NT2/D1 (cell line): ENCODE results near the gene SGF29.

Experiments
- SUZ12 ChIP-seq: IDR thresholded peaks from 2 replicates; pipeline ENCODE4 v1.6.1; 2011; ENCODE audit not compliant: insufficient read length, insufficient read depth; ENCODE audit errors: extremely low read depth
- YY1 ChIP-seq: IDR thresholded peaks from 2 replicates; pipeline ENCODE4 v1.6.1; 2011; ENCODE audit not compliant: insufficient read length, insufficient read depth

DNA sequence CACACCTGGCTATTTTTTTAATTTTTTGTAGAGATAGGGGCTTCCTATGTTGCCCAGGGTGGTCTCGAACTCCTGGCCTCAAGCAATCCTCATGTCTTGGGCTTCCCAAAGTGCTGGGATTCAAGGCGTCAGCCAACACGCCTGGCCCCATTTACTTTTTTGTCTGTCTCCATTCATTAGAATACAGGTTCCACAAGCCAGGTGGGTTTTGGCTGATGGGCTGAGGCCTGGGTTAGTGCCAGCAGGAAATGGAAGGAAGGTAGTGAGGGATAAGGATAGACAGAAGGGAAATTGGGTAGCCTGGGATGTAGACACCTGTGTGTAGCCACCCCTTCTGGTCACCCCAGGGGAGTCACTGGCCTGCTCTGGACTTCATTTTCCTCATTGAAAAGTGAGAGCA, 42.7 kb upstream of the SGF29 start:
- TF ChIP-seq SUZ12 (no peak), YY1 (no peak)
